Neural progenitor cell (in vitro differentiated cells): ENCODE results near the gene NUFIP1. TPM values are rescaled to one million over a fixed set of nuclear protein-coding genes. Genes with fewer than 3 reads are reported as not detected.

Experiments used
- DNase-seq: peaks from one replicate; pipeline ENCODE4 v3.0.0-alpha.2; 2016; ENCODE audit warnings: low spot score
- H2AFZ ChIP-seq: fragments of 200-600 bp; sonication (generic); replicated peaks from 2 replicates; pipeline ENCODE4 v1.6.1; 2016; ENCODE audit warnings: antibody characterized with exemption
- H3F3A ChIP-seq: fragments of 200-600 bp; sonication (generic); 2 replicates; pipeline ENCODE4 v1.6.1; 2016; ENCODE audit warnings: antibody characterized with exemption, low read depth
- H3K27ac ChIP-seq: fragments of 200-600 bp; sonication (generic); 2 replicates; pipeline ENCODE4 v1.5.1; 2016; ENCODE audit warnings: mild to moderate bottlenecking
- H3K27me3 ChIP-seq: fragments of 200-600 bp; sonication (generic); 2 replicates; pipeline ENCODE4 v1.6.1; 2016; ENCODE audit warnings: mild to moderate bottlenecking, moderate library complexity
- H3K36me3 ChIP-seq: fragments of 200-600 bp; sonication (generic); 2 replicates; pipeline ENCODE4 v1.5.1; 2016
- H3K4me1 ChIP-seq: fragments of 200-600 bp; sonication (generic); 2 replicates; pipeline ENCODE4 v1.6.1; 2016; ENCODE audit warnings: mixed run types
- H3K4me2 ChIP-seq: fragments of 200-600 bp; sonication (generic); 2 replicates; pipeline ENCODE4 v1.6.1; 2016
- H3K4me3 ChIP-seq: fragments of 200-600 bp; sonication (generic); 2 replicates; pipeline ENCODE4 v1.5.1; 2016
- H3K79me2 ChIP-seq: fragments of 200-600 bp; sonication (generic); 2 replicates; pipeline ENCODE4 v1.6.1; 2016; ENCODE audit warnings: low read depth
- H3K9ac ChIP-seq: fragments of 200-600 bp; sonication (generic); 2 replicates; pipeline ENCODE4 v1.6.1; 2016
- H3K9me3 ChIP-seq: fragments of 200-600 bp; sonication (generic); 2 replicates; pipeline ENCODE4 v1.5.1; 2016; ENCODE audit warnings: low read depth
- H4K20me1 ChIP-seq: fragments of 200-600 bp; sonication (generic); 2 replicates; pipeline ENCODE4 v1.6.1; 2016; ENCODE audit warnings: low read depth
- H3K27ac Mint-ChIP-seq: 3 replicates; pipeline ENCODE4 v1.8.0; 2021; ENCODE audit warnings: mixed read lengths
- H3K27me3 Mint-ChIP-seq: 2 replicates; pipeline ENCODE4 v1.8.0; 2022; ENCODE audit warnings: low read depth, mild to moderate bottlenecking, inconsistent platforms, moderate library complexity, mixed read lengths; ENCODE audit not compliant: insufficient read depth
- H3K36me3 Mint-ChIP-seq: 3 replicates; pipeline ENCODE4 v1.8.0; 2021; ENCODE audit warnings: mixed read lengths
- H3K4me1 Mint-ChIP-seq: 3 replicates; pipeline ENCODE4 v1.8.0; 2021; ENCODE audit warnings: mixed read lengths
- H3K4me3 Mint-ChIP-seq: 3 replicates; pipeline ENCODE4 v1.8.0; 2021; ENCODE audit warnings: mild to moderate bottlenecking, moderate library complexity, mixed read lengths
- H3K9me3 Mint-ChIP-seq: 3 replicates; pipeline ENCODE4 v1.8.0; 2020; ENCODE audit warnings: mixed read lengths
- CTCF ChIP-seq: fragments of 200-600 bp; sonication (generic); IDR thresholded peaks from 2 replicates; pipeline ENCODE4 v1.5.1; 2017; ENCODE audit warnings: antibody characterized with exemption, mild to moderate bottlenecking
- EZH2 ChIP-seq: fragments of 200-600 bp; sonication (generic); IDR thresholded peaks from 2 replicates; pipeline ENCODE4 v1.6.1; 2017; ENCODE audit warnings: antibody characterized with exemption, mild to moderate bottlenecking, moderate library complexity
- EZH2phosphoT487 ChIP-seq: fragments of 200-600 bp; sonication (generic); IDR thresholded peaks from 2 replicates; pipeline ENCODE4 v1.6.1; 2017; ENCODE audit warnings: antibody characterized with exemption
- total RNA-seq: library from RNA; depleted of rRNA; stranded (reverse); fragments of >200 nt; gene quantifications from 2 replicates; pipeline ENCODE4 v1.2.3, GENCODE V29; 2015; ENCODE audit warnings: low replicate concordance

The NUFIP1 gene
- total RNA-seq, 1 donor from 2014 or later: 12.9 TPM

GRCh38 chr13:44967704-44968433 lies 21.4 kb downstream of the NUFIP1 start:
- Histone ChIP-seq H3K27me3 (no peaks in the 10 kb centered on the region), H4K20me1 (no peaks in the 10 kb centered on the region)
- H3K27ac Mint-ChIP-seq: no peak overlapping the region

GRCh38 chr13:44961997-44962396 lies 27.3 kb downstream of the NUFIP1 start:
- Mint-ChIP-seq H3K4me1 (no peaks in the 10 kb centered on the region), H3K27ac (no peak overlapping the region), H3K36me3 (peaks cover 48% of the 10 kb centered on the region), H3K9me3 (peaks cover 26% of the 10 kb centered on the region), H3K27me3 (no peaks in the 10 kb centered on the region), H3K4me3 (no peak overlapping the region)
- no peak overlapping the region for H3K9ac ChIP-seq
- H3K9me3 ChIP-seq: peaks cover 10% of the 10 kb centered on the region
- H3K79me2 ChIP-seq: no peaks in the 10 kb centered on the region
- DNase-seq: no peak
- H2AFZ ChIP-seq: no peak overlapping the region
- H3K36me3 ChIP-seq: peaks cover 44% of the 10 kb centered on the region
- H3K4me1 ChIP-seq: no peaks in the 10 kb centered on the region
- no peak overlapping the region for H3K4me3 ChIP-seq
- H3K27me3 ChIP-seq: no peaks in the 10 kb centered on the region
- H3K27ac ChIP-seq: no peak overlapping the region
- no peaks in the 10 kb centered on the region for H3F3A ChIP-seq
- TF ChIP-seq EZH2 (no peak), EZH2phosphoT487 (no peak), CTCF (no peak)
- no peaks in the 10 kb centered on the region for H4K20me1 ChIP-seq
- H3K4me2 ChIP-seq: no peak overlapping the region

More at GRCh38 chr13:44967704-44968433, 21.4 kb downstream of the NUFIP1 start:
- H3K4me3 Mint-ChIP-seq: no peak overlapping the region
- H3K36me3 Mint-ChIP-seq: peaks cover 32% of the 10 kb centered on the region
- Histone ChIP-seq H3K4me3 (no peak overlapping the region), H3K9me3 (peaks cover 5% of the 10 kb centered on the region), H3K9ac (no peak overlapping the region), H3K79me2 (peaks cover 26% of the 10 kb centered on the region), H3K27ac (no peak overlapping the region), H3K36me3 (peaks cover 26% of the 10 kb centered on the region), H3F3A (peaks cover 6% of the 10 kb centered on the region), H3K4me2 (no peak overlapping the region), H3K4me1 (peaks cover 4% of the 10 kb centered on the region), H2AFZ (no peak overlapping the region)
- H3K4me1 Mint-ChIP-seq: no peaks in the 10 kb centered on the region
- peaks cover 10% of the 10 kb centered on the region for H3K9me3 Mint-ChIP-seq
- no peak for DNase-seq
- TF ChIP-seq CTCF (no peak), EZH2 (no peak), EZH2phosphoT487 (no peak)
- no peaks in the 10 kb centered on the region for H3K27me3 Mint-ChIP-seq

GRCh38 chr13:44955406-44955805 lies 33.9 kb downstream of the NUFIP1 start:
- H3K4me3 Mint-ChIP-seq: no peak overlapping the region
- peaks cover 9% of the 10 kb centered on the region for H3K4me1 ChIP-seq
- no peak overlapping the region for H3K27ac ChIP-seq
- H3K27me3 ChIP-seq: no peaks in the 10 kb centered on the region
- peaks cover 4% of the 10 kb centered on the region for H3K36me3 ChIP-seq
- H3K27me3 Mint-ChIP-seq: no peaks in the 10 kb centered on the region
- no peaks in the 10 kb centered on the region for H4K20me1 ChIP-seq
- H3K4me2 ChIP-seq: no peak overlapping the region
- no peaks in the 10 kb centered on the region for H3K9me3 ChIP-seq
- H2AFZ ChIP-seq: no peak overlapping the region
- no peaks in the 10 kb centered on the region for H3F3A ChIP-seq
- peaks cover 10% of the 10 kb centered on the region for H3K4me1 Mint-ChIP-seq
- no peak for TF ChIP-seq EZH2phosphoT487
- TF ChIP-seq CTCF: no peak
- no peak for TF ChIP-seq EZH2
- peak; percentile 8 for DNase-seq
- peaks cover 6% of the 10 kb centered on the region for H3K36me3 Mint-ChIP-seq
- H3K79me2 ChIP-seq: no peaks in the 10 kb centered on the region
- no peak overlapping the region for H3K9ac ChIP-seq
- H3K9me3 Mint-ChIP-seq: no peaks in the 10 kb centered on the region
- no peak overlapping the region for H3K4me3 ChIP-seq
- no peak overlapping the region for H3K27ac Mint-ChIP-seq
